HepG2 (cell line): ENCODE results near the gene CNFN. TPM values are rescaled to one million over a fixed set of nuclear protein-coding genes. Genes with fewer than 3 reads are reported as not detected.

Source experiments
- ATAC-seq: fragments of 200-7000 bp; cut with Tn5 transposase; 3 replicates; pipeline ENCODE4 v1.9.1; 2020; ENCODE audit warnings: mild to moderate bottlenecking, moderate library complexity
- BruUV-seq: library from RNA; stranded (reverse); fragments of 400-500 nt; replicated peaks from 2 replicates; lab custom pipeline; 2021; lab: Mats Ljungman, UMichigan
- CTCF ChIA-PET: fragments of 300-600 bp; formaldehyde crosslinking; extraction: SDS; loops from one replicate; lab custom pipeline; 2021; ENCODE audit warnings: low total read pairs, inconsistent platforms, low intra/inter-chr PET ratio; lab: Yijun Ruan, JAX
- POLR2A ChIA-PET: fragments of 350-600 bp; sonication (Branson Sonifier 250); formaldehyde crosslinking; loops from one replicate; lab custom pipeline; 2020; ENCODE audit warnings: antibody characterized with exemption, inconsistent platforms; lab: Yijun Ruan, JAX
- DNase-seq: peaks from one replicate; pipeline ENCODE4 v3.0.0-alpha.2; 2015; ENCODE audit warnings: low spot score
- FAIRE-seq: peaks from 3 replicates; lab custom pipeline; 2011; peaks lifted over from hg19 to GRCh38; lab: Jason Lieb, UNC
- H2AFZ ChIP-seq: one replicate; pipeline ENCODE4 v1.6.1; 2011; ENCODE audit warnings: low read length, inconsistent platforms
- H3K27ac ChIP-seq: fragments of 300-600 bp; 3 replicates; pipeline ENCODE4 v1.8.0; 2011; ENCODE audit warnings: mixed run types, mild to moderate bottlenecking, mixed read lengths, low read length, inconsistent platforms; ENCODE audit not compliant: insufficient read depth; ENCODE audit errors: extremely low read length
- H3K27me3 ChIP-seq, 2 experiments: fragments of 200-600 bp in 1 of 2; 2 replicates in 1 of 2; 3 replicates in 1 of 2; pipeline versions ENCODE4 v1.6.0 to v1.8.0; 2011; ENCODE audit warnings: low read length in 2 of 2, mild to moderate bottlenecking in 2 of 2, moderate library complexity in 2 of 2, inconsistent platforms in 1 of 2; ENCODE audit not compliant: insufficient read depth in 2 of 2, control insufficient read depth in 1 of 2
- H3K36me3 ChIP-seq, 2 experiments: fragments of 200-600 bp in 1 of 2; replicated peaks in 1 of 2; 2 replicates in 1 of 2; 3 replicates in 1 of 2; pipeline versions ENCODE4 v1.5.1 to v1.8.0; 2011; ENCODE audit warnings: low read length in 2 of 2, inconsistent platforms in 1 of 2; ENCODE audit not compliant: insufficient read depth in 2 of 2, control insufficient read depth in 1 of 2
- H3K4me1 ChIP-seq: 2 replicates; pipeline ENCODE4 v1.5.1; 2012; ENCODE audit warnings: low read length, inconsistent platforms; ENCODE audit not compliant: insufficient read depth
- H3K4me2 ChIP-seq: 2 replicates; pipeline ENCODE4 v1.6.0; 2011; ENCODE audit warnings: low read depth, low read length, inconsistent platforms
- H3K4me3 ChIP-seq, 3 experiments: fragments of 200-600 bp in 1 of 3; sonication (generic), shearing (Covaris generic) in 1 of 3; replicated peaks in 1 of 3; 2 replicates each; pipeline ENCODE4 v1.5.1; 2011 to 2016; ENCODE audit warnings: low read length in 3 of 3, inconsistent platforms in 2 of 3, low read depth in 2 of 3, mild to moderate bottlenecking in 2 of 3, control low read depth in 1 of 3, mixed read lengths in 1 of 3; ENCODE audit not compliant: insufficient read depth in 1 of 3
- H3K79me2 ChIP-seq: one replicate; pipeline ENCODE4 v1.6.1; 2011; ENCODE audit warnings: low read length, inconsistent platforms; ENCODE audit not compliant: insufficient read depth
- H3K9ac ChIP-seq: 2 replicates; pipeline ENCODE4 v1.6.0; 2011; ENCODE audit warnings: mild to moderate bottlenecking, low read depth, low read length, inconsistent platforms; ENCODE audit not compliant: insufficient read depth
- H3K9me3 ChIP-seq: 2 replicates; pipeline ENCODE4 v1.5.1; 2012; ENCODE audit warnings: mild to moderate bottlenecking, low read length
- H4K20me1 ChIP-seq: 2 replicates; pipeline ENCODE4 v1.6.0; 2011; ENCODE audit warnings: inconsistent platforms, mild to moderate bottlenecking, low read length, moderate library complexity; ENCODE audit not compliant: insufficient read depth
- ATF4 ChIP-seq, 2 experiments: fragments of 450-650 bp in 1 of 2; sonication (generic) in 1 of 2; formaldehyde crosslinking; IDR thresholded peaks; 2 replicates each; pipeline versions ENCODE4 v1.5.0 to v1.8.0; 2020 to 2022; ENCODE audit warnings: mild to moderate bottlenecking in 1 of 2, missing genetic modification reagents in 1 of 2
- ATF7 ChIP-seq, 2 experiments: fragments of 450-650 bp in 1 of 2; sonication (generic) in 1 of 2; formaldehyde crosslinking in 1 of 2; IDR thresholded peaks; 2 replicates each; pipeline versions ENCODE4 v1.4.0 to v1.6.1; 2016 to 2020; ENCODE audit warnings: antibody characterized with exemption in 1 of 2, mild to moderate bottlenecking in 1 of 2, missing genetic modification reagents in 1 of 2
- CEBPB ChIP-seq: IDR thresholded peaks from 2 replicates; pipeline ENCODE4 v1.6.1; 2011; ENCODE audit warnings: low read depth, low read length, improper control_type of control experiment, borderline replicate concordance
- ELF3 ChIP-seq: IDR thresholded peaks from 2 replicates; pipeline ENCODE4 v1.6.1; 2016; ENCODE audit warnings: missing genetic modification reagents, missing compliant biosample characterization
- EP300 ChIP-seq, 3 experiments: sonication (generic) in 1 of 3; formaldehyde crosslinking in 1 of 3; IDR thresholded peaks; 2 replicates each; pipeline versions ENCODE4 v1.5.1 to v1.6.1; 2011 to 2020; ENCODE audit warnings: low read depth in 2 of 3, low read length in 2 of 3, borderline replicate concordance in 1 of 3, improper control_type of control experiment in 1 of 3, mild to moderate bottlenecking in 1 of 3, missing genetic modification reagents in 1 of 3, moderate library complexity in 1 of 3
- ERF ChIP-seq: IDR thresholded peaks from 2 replicates; pipeline ENCODE4 v1.6.1; 2018; ENCODE audit warnings: missing biosample characterization, missing genetic modification reagents
- HNF4A ChIP-seq: sonication (generic); formaldehyde crosslinking; IDR thresholded peaks from 2 replicates; pipeline ENCODE4 v1.4.0; 2020; ENCODE audit warnings: missing genetic modification reagents
- MNT ChIP-seq: fragments of 450-650 bp; IDR thresholded peaks from 2 replicates; pipeline ENCODE4 v1.6.1; 2016
- RARA ChIP-seq: IDR thresholded peaks from 2 replicates; pipeline ENCODE4 v1.6.1; 2016; ENCODE audit warnings: missing genetic modification reagents, missing compliant biosample characterization
- SAP130 ChIP-seq: IDR thresholded peaks from 2 replicates; pipeline ENCODE4 v1.6.1; 2016; ENCODE audit warnings: low read depth
- ZFP41 ChIP-seq: sonication (generic); formaldehyde crosslinking; IDR thresholded peaks from 2 replicates; pipeline ENCODE4 v1.4.0; 2020; ENCODE audit warnings: mild to moderate bottlenecking, missing genetic modification reagents, borderline replicate concordance
- WGBS: methylation state at CpG from one replicate; pipeline ENCODE4 v1.1.6; 2017; ENCODE audit warnings: low lambda C conversion rate; 5-methylcytosine and 5-hydroxymethylcytosine counted together
- in situ Hi-C: cut with HindIII; loops from 2 replicates; pipeline ENCODE4 v1.10.0; 2017; ENCODE audit warnings: low pct_unique_long_range_greater_than_20kb; ENCODE audit not compliant: extremely low pct_ligation_motif_present
- intact Hi-C: fragments of 100-400 bp; cut with micrococcal nuclease; formaldehyde crosslinking; loops from one replicate; pipeline ENCODE4 v1.10.0; 2022; ENCODE audit not compliant: unreplicated experiment
- polyA plus RNA-seq, 8 experiments: library from polyadenylated mRNA; depleted of rRNA in 3 of 8; stranded (reverse) in 7 of 8; unstranded in 1 of 8; fragments of >200 nt; fragmentation: Illumina TruSeq in 4 of 8; extraction: Trizol in 4 of 8; gene quantifications; 2 replicates each; pipeline versions ENCODE4 v1.2.1 to v1.2.3, GENCODE V29; 2011 to 2016; ENCODE audit warnings: low read depth in 4 of 8, missing spikeins in 1 of 8, mixed read lengths in 1 of 8; ENCODE audit not compliant: insufficient read depth in 1 of 8
- total RNA-seq, 5 experiments: library from RNA; depleted of rRNA; stranded (reverse); fragments of >200 nt; fragmentation: Illumina TruSeq; extraction: Trizol; gene quantifications; 2 replicates each; pipeline ENCODE4 v1.2.3, GENCODE V29; 2016; ENCODE audit warnings: low read depth in 1 of 5
- TF ChIP-seq, protein P1 (sequence below): sonication (generic); formaldehyde crosslinking; conservative IDR thresholded peaks from 2 replicates; pipeline ENCODE4 v1.4.0; 2020; ENCODE audit warnings: mild to moderate bottlenecking, missing genetic modification reagents, moderate library complexity

Gene CNFN
- total and polyA plus RNA-seq, 2 of the 13 experiments (the other 11 are each of a cell fraction or from before 2014, with no cell fraction given): 0.35 to 1.1 TPM

GRCh38 chr19:42436006-42436405, 45.9 kb upstream of the CNFN start:
- FAIRE-seq (peak; percentile 8), ATAC-seq (no peak), DNase-seq (peak; percentile 42)
- H3K27me3 ChIP-seq: no peaks in the 10 kb centered on the region
- no peaks in the 10 kb centered on the region for H3K36me3 ChIP-seq
- H3K4me2 ChIP-seq: peak overlapping the region; percentile 31
- WGBS: 16% methylated on average over 3 of the region's 3 CpGs
- no peaks in the 10 kb centered on the region for H3K79me2 ChIP-seq
- POLR2A ChIA-PET: no interaction called here
- BruUV-seq: no TSS peak
- H2AFZ ChIP-seq: no peak overlapping the region
- H3K27ac ChIP-seq: no peak overlapping the region
- no peak overlapping the region for H3K4me3 ChIP-seq
- CTCF ChIA-PET: no interaction called here
- no peaks in the 10 kb centered on the region for H4K20me1 ChIP-seq
- peaks cover 73% of the 10 kb centered on the region for H3K4me1 ChIP-seq
- in situ Hi-C loops (no loop called here), intact Hi-C loops (no loop called here)
- H3K9ac ChIP-seq: no peak overlapping the region
- no peaks in the 10 kb centered on the region for H3K9me3 ChIP-seq
- TF ChIP-seq RARA (CRISPR knock-in tag) (0 out of 2 replicates have a peak, but pooled peaks have one; percentile 32), EP300 (IDR thresholded peaks at IDR 0.05; ENCODE audit: low read depth in 2 of 2, low read length in 2 of 2) (peak in 1 of 2 experiments; percentile 27; a peak in 1 of 4 replicates), EP300 (CRISPR knock-in tag; IDR thresholded peaks at IDR 0.05; ENCODE audit: borderline replicate concordance) (no peak), ATF7 (IDR thresholded peaks at IDR 0.05) (peak; percentile 32), ATF7 (CRISPR knock-in tag; IDR thresholded peaks at IDR 0.05) (no peak), HNF4A (CRISPR knock-in tag) (0 out of 2 replicates have a peak, but pooled peaks have one; percentile 7), ERF (CRISPR knock-in tag) (0 out of 2 replicates have a peak, but pooled peaks have one; percentile 16), MNT (peak; percentile 63), ZFP41 (CRISPR knock-in tag) (no peak), ATF4 (CRISPR knock-in tag; IDR thresholded peaks at IDR 0.05) (0 out of 4 replicates have a peak, but pooled peaks of 1 of the 2 experiments have one; percentile 38), SAP130 (CRISPR knock-in tag) (peak; percentile 24; the same call in 1 of the 2 replicates), CEBPB (peak; percentile 80), ELF3 (CRISPR knock-in tag) (0 out of 2 replicates have a peak, but pooled peaks have one; percentile 14)
- TF ChIP-seq, protein P1, sequence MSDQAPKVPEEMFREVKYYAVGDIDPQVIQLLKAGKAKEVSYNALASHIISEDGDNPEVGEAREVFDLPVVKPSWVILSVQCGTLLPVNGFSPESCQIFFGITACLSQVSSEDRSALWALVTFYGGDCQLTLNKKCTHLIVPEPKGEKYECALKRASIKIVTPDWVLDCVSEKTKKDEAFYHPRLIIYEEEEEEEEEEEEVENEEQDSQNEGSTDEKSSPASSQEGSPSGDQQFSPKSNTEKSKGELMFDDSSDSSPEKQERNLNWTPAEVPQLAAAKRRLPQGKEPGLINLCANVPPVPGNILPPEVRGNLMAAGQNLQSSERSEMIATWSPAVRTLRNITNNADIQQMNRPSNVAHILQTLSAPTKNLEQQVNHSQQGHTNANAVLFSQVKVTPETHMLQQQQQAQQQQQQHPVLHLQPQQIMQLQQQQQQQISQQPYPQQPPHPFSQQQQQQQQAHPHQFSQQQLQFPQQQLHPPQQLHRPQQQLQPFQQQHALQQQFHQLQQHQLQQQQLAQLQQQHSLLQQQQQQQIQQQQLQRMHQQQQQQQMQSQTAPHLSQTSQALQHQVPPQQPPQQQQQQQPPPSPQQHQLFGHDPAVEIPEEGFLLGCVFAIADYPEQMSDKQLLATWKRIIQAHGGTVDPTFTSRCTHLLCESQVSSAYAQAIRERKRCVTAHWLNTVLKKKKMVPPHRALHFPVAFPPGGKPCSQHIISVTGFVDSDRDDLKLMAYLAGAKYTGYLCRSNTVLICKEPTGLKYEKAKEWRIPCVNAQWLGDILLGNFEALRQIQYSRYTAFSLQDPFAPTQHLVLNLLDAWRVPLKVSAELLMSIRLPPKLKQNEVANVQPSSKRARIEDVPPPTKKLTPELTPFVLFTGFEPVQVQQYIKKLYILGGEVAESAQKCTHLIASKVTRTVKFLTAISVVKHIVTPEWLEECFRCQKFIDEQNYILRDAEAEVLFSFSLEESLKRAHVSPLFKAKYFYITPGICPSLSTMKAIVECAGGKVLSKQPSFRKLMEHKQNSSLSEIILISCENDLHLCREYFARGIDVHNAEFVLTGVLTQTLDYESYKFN: peak; percentile 32; the same call in 1 of the 2 replicates
